ENCODE data around the gene PRR30. TPM values are rescaled to one million over a fixed set of nuclear protein-coding genes. Genes with fewer than 3 reads are reported as not detected.

Gene PRR30
- not detected in 5 replicates for total RNA-seq (2022; extraction: Qiagen RNA extraction; ENCODE audit: low read depth)

GRCh38 chr2:27139310-27139709 is at the start of gene PRR30:
Gene PRR30, minus strand, starts transcription at chr2:27139410. Its CDS starts 1,081 bp downstream, at chr2:27138329.

DNA sequence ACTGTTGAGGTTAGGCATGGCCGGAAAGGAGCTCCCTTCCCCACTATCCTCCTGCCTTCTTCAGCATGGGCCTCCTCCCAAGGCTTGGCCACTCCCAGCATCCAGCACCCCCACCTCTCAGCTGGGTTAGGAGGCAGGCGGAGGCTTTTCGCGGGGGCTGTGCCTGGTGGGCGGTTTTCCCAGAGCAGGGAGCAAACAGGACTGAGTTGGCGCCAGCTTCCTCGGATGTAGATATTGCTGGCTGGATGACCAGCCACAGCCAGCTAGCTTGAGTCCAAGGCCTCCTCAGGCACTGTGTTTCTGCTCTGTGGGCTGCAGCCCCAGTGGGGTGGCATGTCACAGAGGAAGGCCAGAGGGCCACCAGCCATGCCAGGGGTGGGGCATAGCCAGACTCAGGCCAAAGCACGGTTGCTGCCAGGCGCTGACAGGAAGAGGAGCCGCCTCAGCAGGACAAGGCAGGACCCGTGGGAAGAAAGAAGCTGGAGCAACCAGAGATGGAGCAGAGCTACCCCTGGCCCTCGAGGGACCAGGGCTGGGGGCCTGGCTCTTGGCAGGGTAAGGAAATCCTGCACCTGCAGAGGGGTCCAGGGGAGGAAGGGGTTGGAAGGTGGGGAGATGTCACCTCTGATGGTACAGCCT is 9.7 kb upstream of the PRR30 start, which contains the start of gene TCF23:
Gene TCF23, plus strand, starts transcription at position 204 of the 639 bp plus-strand sequence. Its CDS starts 130 bp downstream, at position 334.

GRCh38 chr2:27133905-27134780 is 5.1 kb downstream of the PRR30 start, which contains the start of gene PREB:
Gene PREB, minus strand, starts transcription at chr2:27134636. Its CDS starts 215 bp downstream, at chr2:27134421.

GRCh38 chr2:27123302-27124150 is 15.7 kb downstream of the PRR30 start, which contains the start of gene ABHD1:
Gene ABHD1, plus strand, starts transcription at chr2:27123815. Its CDS starts 134 bp downstream, at chr2:27123949.

DNA sequence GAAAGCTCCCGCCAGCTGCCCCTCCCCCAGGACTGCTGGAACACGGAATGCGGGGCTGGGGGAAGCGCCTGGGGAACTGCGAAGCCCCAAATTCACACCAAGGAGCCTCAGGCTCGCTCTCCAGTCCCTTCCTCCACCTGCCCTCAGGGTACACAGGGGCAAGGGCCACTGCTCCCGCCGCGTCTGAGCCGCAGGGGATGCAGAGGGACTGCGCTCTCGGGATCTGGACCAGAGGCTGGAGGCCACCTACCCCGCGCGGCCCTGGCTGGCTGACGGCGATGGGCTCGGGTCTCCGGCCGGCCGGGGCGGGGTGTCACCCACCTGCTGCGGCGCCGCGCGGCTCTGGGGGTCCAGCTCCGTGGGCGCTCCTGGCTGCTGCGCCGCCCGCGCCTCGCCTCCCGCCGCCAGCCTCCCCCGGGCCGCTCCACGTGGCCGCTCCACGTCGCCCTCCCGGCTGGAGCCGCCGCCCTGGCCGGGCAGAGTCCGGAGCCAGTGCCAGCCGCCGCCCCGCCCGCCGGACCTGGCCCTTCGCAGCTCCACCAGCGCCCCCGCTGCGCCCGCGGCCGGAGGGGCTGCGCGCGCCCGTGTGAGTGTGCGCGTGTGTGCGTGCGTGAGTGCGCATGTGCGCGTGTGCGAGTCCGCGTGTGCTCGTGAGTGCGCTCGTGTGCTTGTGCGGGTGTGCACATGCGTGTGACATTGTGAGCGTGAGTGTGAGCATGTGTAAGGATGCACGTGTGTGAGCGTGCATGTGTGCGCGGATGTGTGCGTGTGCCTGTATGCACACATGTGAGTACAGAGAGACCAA is 20.5 kb downstream of the PRR30 start, which contains the start of gene CGREF1:
Gene CGREF1, minus strand, starts transcription at position 604 of the 805 bp plus-strand sequence. CDS start 14,762 bp downstream, outside the sequence.

Other genes with a start within 250 kb of the PRR30 start
- gene MAPRE3, start 168.8 kb downstream of the PRR30 start, total RNA-seq (2022; extraction: Qiagen RNA extraction; ENCODE audit: low read depth) = 9.9 to 14.1 TPM (median 11.9 TPM) in 5 replicates
- gene TMEM214, start 106.4 kb downstream of the PRR30 start, total RNA-seq (2022; extraction: Qiagen RNA extraction; ENCODE audit: low read depth) = 54.4 to 68.6 TPM (median 67.5 TPM) in 5 replicates
- gene AGBL5, start 87.7 kb downstream of the PRR30 start, total RNA-seq (2022; extraction: Qiagen RNA extraction; ENCODE audit: low read depth) = 28.3 to 34.2 TPM (median 31.0 TPM) in 5 replicates
- 525 to 622 TPM (median 552 TPM) in 5 replicates for gene OST4, start 67.8 kb downstream of the PRR30 start, total RNA-seq (2022; extraction: Qiagen RNA extraction; ENCODE audit: low read depth)
- gene EMILIN1, start 60.8 kb downstream of the PRR30 start, total RNA-seq (2022; extraction: Qiagen RNA extraction; ENCODE audit: low read depth) = 0.32 to 0.56 TPM (median 0.45 TPM) in 5 replicates
- gene KHK, start 52.6 kb downstream of the PRR30 start, total RNA-seq (2022; extraction: Qiagen RNA extraction; ENCODE audit: low read depth) = 7.8 to 11.8 TPM (median 9.5 TPM) in 5 replicates
- gene CGREF1, start 20.3 kb downstream of the PRR30 start, total RNA-seq (2022; extraction: Qiagen RNA extraction; ENCODE audit: low read depth) = 5.7 to 8.6 TPM (median 7.6 TPM) in 5 replicates
- 0.98 to 2.3 TPM (median 1.5 TPM) in 5 replicates for gene ABHD1, start 15.6 kb downstream of the PRR30 start, total RNA-seq (2022; extraction: Qiagen RNA extraction; ENCODE audit: low read depth)
- 48.6 to 60.4 TPM (median 59.1 TPM) in 5 replicates for gene PREB, start 4.8 kb downstream of the PRR30 start, total RNA-seq (2022; extraction: Qiagen RNA extraction; ENCODE audit: low read depth)
- gene TCF23, start 9.6 kb upstream of the PRR30 start, total RNA-seq (2022; extraction: Qiagen RNA extraction; ENCODE audit: low read depth) = not detected in 5 replicates
- gene ATRAID, start 72.6 kb upstream of the PRR30 start, total RNA-seq (2022; extraction: Qiagen RNA extraction; ENCODE audit: low read depth) = 214 to 222 TPM (median 218 TPM) in 5 replicates
- 63.5 to 74.6 TPM (median 69.6 TPM) in 5 replicates for gene SLC5A6, start 72.9 kb upstream of the PRR30 start, total RNA-seq (2022; extraction: Qiagen RNA extraction; ENCODE audit: low read depth)
- gene CAD, start 78.0 kb upstream of the PRR30 start, total RNA-seq (2022; extraction: Qiagen RNA extraction; ENCODE audit: low read depth) = 49.8 to 63.2 TPM (median 59.4 TPM) in 5 replicates
- 3.0 to 4.1 TPM (median 3.5 TPM) in 5 replicates for gene SLC30A3, start 123.6 kb upstream of the PRR30 start, total RNA-seq (2022; extraction: Qiagen RNA extraction; ENCODE audit: low read depth)
- gene DNAJC5G, start 136.0 kb upstream of the PRR30 start, total RNA-seq (2022; extraction: Qiagen RNA extraction; ENCODE audit: low read depth) = not detected in 5 replicates
- gene TRIM54, start 143.0 kb upstream of the PRR30 start, total RNA-seq (2022; extraction: Qiagen RNA extraction; ENCODE audit: low read depth) = 0.67 to 1.1 TPM (median 0.72 TPM) in 5 replicates
- gene UCN, start 169.0 kb upstream of the PRR30 start, total RNA-seq (2022; extraction: Qiagen RNA extraction; ENCODE audit: low read depth) = 1.0 to 2.5 TPM (median 1.2 TPM) in 5 replicates
- 82.3 to 96.7 TPM (median 86.5 TPM) in 5 replicates for gene MPV17, start 183.7 kb upstream of the PRR30 start, total RNA-seq (2022; extraction: Qiagen RNA extraction; ENCODE audit: low read depth)
- gene GTF3C2, start 217.4 kb upstream of the PRR30 start, total RNA-seq (2022; extraction: Qiagen RNA extraction; ENCODE audit: low read depth) = 56.5 to 64.6 TPM (median 61.4 TPM) in 5 replicates
- gene EIF2B4, start 230.9 kb upstream of the PRR30 start, total RNA-seq (2022; extraction: Qiagen RNA extraction; ENCODE audit: low read depth) = 54.9 to 62.2 TPM (median 58.8 TPM) in 5 replicates
- gene SNX17, start 231.2 kb upstream of the PRR30 start, total RNA-seq (2022; extraction: Qiagen RNA extraction; ENCODE audit: low read depth) = 135 to 147 TPM (median 145 TPM) in 5 replicates
- gene ZNF513, start 241.3 kb upstream of the PRR30 start, total RNA-seq (2022; extraction: Qiagen RNA extraction; ENCODE audit: low read depth) = 9.7 to 15.5 TPM (median 14.0 TPM) in 5 replicates

All from A549 treated with GW870086 at 1 μM for 4 hours (cell line).